Hippocampal formation (tissue), 2 donors: Measurements from ENCODE around the gene ADAMTS16.
A peak's percentile ranks its signal among the peaks of the same experiment; 100 is the strongest.
"Not testable (repeated sequence)": the region's sequence is repeated elsewhere in the genome, so short reads cannot be mapped to it uniquely, and the experiment has no call there.

ENCODE experiments used
- DNase-seq, 2 donors: peaks; one replicate each; lab custom pipeline; 2025; lab: John Stamatoyannopoulos, UW

The ADAMTS16 gene

DNA sequence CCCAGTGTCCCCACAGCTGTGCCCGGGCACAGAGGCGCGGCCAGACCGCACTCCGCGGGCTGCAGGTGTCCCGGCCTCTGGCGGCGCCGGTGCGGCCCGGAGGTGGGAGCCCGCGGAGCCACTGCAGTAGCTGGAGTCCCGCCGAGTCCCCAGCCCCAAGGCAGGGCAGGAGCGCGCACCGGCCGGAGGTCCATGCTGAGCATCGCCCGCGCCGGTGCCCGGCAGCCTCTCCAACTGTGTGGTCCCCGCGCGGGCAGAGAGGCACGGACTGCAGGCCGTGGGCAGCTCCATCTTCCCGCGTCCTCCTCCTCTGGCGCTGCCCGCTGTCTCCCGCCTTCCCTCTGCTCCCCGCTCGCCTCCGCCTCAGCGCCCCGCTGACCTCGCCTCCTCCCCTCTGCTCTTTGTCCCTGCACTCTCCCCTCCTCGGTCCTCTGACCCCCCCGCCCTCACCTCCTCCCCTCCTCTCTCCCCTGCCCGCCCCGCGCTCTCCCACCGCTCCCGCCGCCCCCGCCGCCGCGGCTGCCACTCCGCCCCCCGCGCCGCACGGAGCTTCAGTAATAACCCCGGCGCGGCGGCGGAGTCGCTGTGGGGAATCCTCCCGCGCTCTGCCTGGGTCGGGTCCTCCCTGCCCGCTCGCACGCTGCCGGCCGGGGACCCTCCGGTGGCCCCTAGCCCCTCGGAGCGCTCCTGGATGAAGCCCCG is at the start of gene ADAMTS16:
ADAMTS16 (plus strand) TSS at position 554 of the 702 bp plus-strand sequence; CDS start at position 692, 138 bp downstream.
- no peak for DNase-seq

DNA sequence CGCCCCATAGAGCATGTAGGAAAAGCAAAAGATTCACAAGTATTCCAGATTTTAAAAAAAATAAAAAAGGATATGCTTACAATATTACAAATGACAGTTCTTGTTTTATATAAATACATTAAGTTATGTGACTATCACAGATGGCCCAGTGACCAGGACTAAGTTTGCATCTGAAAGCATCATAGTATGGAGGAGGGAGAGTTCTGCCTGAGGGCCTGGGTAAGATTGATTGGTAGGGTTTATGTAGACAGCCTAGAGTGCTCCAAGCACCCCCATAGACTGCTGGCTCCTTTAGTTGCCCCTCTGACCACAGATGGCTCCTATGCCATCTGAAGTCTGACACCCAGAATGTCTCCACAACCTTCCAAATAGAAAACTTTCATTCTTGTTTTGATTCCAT is 48.0 kb upstream of the ADAMTS16 start:
- no peak for DNase-seq

DNA sequence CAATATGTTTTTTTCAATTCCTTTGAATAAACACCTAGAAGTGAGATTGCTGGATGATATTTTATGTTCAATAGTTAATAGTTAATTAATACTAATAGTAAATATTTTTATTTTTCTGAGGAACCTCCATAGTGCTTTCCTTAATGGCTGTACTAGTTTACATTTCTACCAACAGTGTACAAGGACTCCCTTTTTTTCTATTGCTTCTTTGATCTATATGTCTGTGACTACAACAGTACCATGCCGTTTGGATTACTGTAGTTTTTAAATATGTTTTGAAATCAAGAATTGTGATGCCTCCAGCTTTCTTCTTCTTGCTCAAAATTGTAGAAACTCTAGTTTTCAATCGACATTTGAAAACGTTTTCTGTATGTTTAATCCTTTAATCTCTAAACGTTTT is 39.5 kb upstream of the ADAMTS16 start:
- no peak for DNase-seq

GRCh38 chr5:5101676-5102075 is 38.5 kb upstream of the ADAMTS16 start:
- no peak for DNase-seq

- no peak for DNase-seq
These were observed 36.9 kb upstream of the ADAMTS16 start for GRCh38 chr5:5103245-5103644.

DNA sequence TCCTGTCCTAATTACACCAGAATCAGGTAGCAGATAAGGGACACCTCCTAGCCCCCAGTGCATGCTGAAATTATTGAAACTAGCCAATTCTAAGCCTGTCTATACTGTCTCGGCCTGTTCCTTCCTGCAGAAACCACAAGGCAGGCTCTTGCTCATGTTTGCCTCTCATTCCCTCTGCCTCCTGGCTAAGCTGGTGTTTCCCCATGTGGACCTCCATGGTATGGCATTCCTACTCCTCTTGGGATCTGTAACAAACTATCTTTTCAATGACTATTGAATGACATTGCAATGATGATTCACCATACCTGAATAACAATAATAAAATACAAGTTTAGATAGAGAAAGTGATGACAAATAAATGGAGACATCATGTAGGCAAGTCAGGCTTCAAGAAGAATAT is 35.6 kb upstream of the ADAMTS16 start:
- no peak for DNase-seq

- no peak for DNase-seq
These were observed 34.6 kb upstream of the ADAMTS16 start for GRCh38 chr5:5105531-5105930.

DNA sequence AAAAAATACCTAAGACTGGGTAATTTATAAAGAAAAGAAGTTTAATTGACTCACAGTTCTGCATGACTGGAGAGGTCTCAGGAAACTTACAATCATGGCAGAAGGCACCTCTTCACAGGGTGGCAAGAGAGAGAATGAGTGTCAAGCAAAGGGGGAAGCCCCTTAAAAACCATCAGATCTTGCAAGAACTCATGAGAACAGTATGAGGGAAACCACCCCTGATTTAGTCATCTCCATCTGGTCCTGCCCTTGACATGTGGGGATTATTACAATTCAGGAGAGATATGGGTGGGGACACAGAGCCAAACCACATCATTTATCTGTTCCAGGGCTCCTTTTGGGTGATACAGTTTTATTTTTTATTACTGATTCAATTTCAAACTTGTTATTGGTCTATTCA is 23.2 kb upstream of the ADAMTS16 start:
- DNase-seq, result no peak

DNA sequence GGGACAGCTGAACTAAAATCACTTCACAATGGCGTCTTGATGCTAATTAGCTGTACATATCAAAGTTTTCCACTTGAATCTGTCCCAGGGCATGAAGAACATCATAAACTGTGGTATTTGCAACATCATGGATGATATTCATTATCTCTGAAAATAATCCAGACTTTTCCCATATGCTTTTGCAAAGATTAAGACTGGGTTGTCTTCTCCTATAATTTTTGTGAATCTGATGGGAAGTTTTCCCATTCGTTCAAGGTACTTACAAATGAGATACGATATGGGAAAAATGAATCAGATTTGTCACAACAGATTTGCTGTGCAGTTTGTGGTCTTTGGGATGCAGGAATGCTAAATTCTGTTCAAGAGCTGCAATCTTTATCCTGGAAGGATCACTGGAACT is 17.4 kb upstream of the ADAMTS16 start:
- DNase-seq, result no peak

- DNase-seq, result no peak
These were observed 15.9 kb upstream of the ADAMTS16 start for GRCh38 chr5:5124231-5124630.

DNA sequence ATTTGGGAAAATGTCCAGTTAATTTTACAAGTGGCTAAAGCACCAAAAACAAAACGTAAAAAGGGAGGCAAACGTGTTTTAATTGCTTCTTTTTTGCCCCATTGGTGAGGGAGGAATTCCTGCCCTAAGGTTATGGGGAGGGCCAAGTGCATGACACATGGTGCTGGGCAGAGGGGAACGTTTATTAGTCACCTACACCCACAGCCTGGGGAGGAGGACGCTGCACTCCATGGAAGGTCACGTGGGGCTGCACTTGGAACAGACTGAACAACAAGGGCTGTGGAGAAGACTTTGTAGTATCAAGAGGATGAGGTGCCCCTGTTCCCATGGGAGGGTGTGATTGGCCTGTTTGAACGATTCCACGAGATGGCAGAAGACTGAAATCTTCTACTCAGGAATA is 13.7 kb upstream of the ADAMTS16 start:
- DNase-seq, result no peak

GRCh38 chr5:5128766-5129165 is 11.4 kb upstream of the ADAMTS16 start:
- no peak for DNase-seq

GRCh38 chr5:5132234-5132633 is 7.9 kb upstream of the ADAMTS16 start:
- DNase-seq, result no peak

- no peak for DNase-seq
These were observed 7.3 kb upstream of the ADAMTS16 start for GRCh38 chr5:5132693-5133295.

DNA sequence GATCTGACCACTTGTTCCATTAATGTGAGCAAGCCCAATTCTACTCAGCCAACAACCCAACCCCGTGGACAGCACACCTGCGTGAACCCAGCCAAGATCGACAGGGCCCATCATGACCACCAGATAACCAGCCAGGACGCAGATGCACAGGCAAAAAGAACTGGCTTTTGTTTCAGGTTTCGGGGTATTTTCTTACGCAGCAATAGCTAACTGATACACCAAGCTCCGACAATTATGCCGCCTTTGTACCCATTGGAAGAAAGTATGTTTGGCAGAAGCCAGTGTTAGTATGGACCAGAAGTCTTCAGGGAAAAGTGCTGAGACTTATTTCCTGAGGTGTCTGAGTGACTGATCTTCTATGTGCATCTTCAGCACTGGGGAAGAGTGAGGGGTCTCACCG is 6.0 kb upstream of the ADAMTS16 start:
- DNase-seq, result no peak

DNA sequence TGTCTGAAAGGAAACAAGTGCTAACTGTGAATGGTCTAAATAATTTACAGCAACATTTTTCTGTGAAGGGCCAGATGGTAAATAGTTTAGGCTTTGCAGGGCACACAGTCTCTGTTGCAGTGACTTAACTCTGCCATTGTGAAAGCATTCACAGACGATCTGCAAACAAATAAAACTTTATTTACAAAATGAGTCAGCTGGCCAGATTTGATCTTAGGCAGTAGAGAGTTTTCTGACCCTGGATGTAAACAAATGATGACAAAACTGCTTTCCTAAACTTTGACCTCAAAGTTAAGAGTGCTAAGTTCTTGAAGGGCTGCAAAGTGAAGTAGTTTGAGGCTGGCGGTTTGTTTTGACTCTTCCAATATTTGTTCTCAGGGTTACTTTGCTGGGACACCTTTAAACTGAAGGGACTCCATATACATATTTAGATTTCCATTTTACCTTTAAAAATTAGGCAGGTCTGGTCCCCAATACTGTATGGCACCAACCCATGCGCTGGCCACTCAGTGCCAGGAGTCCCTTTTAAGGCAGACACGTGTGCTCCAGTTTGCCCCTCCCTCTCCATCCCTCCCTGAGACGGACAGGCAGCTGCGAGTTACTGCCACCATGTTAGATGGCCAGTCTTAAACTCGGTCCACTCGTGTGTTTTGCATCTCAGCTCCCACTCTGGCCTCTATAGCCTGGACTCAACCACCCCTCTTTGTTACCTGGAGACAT is 4.0 kb upstream of the ADAMTS16 start:
- DNase-seq, result no peak

- not testable (repeated sequence) for DNase-seq
These were observed 2.3 kb upstream of the ADAMTS16 start for GRCh38 chr5:5137851-5138250.

GRCh38 chr5:5139336-5139776 is 774 bp upstream of the ADAMTS16 start:
- no peak for DNase-seq

- DNase-seq, result no peak
These were observed 579 bp downstream of the ADAMTS16 start for GRCh38 chr5:5140479-5141338.

DNA sequence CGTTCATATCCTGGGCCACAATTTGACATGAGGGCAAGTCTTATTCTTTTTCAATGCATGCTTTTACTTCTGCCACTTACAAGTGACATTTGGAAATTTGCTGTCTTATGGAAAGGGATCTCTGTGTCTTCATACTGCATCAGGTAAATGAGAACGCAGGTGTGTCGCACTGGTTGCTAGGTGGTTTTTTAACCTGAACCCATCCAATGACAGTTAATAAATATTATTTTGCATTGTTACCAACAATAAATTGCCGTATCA is 1.1 kb downstream of the ADAMTS16 start:
- DNase-seq, result no peak

DNA sequence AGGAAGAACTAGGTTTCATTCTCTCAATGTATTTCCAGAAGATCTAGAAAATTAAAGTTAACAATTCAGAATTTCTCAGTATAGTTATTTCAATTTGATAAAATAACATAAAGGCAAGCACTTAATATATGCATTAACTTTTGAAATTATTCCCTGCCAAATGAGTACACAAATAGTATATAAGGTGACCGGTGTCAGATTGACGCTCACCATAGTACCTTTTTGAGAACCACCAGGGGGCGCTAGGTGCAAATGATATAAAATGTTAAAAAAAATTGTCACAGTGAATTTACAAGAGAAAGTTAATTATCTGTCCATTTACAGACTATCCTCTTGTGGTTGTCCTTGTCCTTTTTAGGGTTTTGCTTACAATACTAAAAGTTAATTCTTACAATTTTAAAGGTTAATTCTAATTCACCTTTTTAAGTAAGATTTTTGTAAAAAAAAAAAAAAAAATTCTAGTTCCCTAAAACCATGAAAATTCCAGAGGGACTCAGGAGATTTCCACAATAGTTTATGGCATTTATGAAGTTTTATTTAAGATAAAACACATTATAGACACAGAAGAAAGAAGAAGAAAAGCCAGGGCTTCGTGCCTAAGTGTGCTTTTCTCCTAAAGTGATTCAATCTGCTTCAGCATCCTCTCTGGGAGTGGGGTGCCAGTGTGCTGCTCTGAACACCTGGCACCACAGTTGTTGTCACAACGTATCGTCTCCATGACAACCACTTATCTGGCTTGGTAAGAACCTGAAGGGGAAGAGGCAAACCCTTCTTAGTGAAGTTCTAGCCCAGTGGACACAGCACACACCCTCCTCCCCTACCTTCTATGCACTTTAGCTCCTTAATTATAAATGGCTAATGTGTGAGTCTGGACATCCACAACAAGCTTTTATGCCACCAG is 1.7 kb downstream of the ADAMTS16 start:
- DNase-seq, result peak in 1 of 2 donors; percentile 78
